BLaER1 (cell line): ENCODE measurements around the gene KRTAP6-2.
A peak's percentile ranks its signal among the peaks of the same experiment; 100 is the strongest.

ENCODE experiments used
- H3K27ac ChIP-seq: shearing (Covaris generic); formaldehyde crosslinking; 2 replicates; pipeline ENCODE4 v1.8.1; 2022
- H3K27me3 ChIP-seq: shearing (Covaris generic); formaldehyde crosslinking; 2 replicates; pipeline ENCODE4 v1.8.1; 2022
- H3K36me3 ChIP-seq: shearing (Covaris generic); formaldehyde crosslinking; 2 replicates; pipeline ENCODE4 v1.8.1; 2022
- H3K4me1 ChIP-seq: shearing (Covaris generic); formaldehyde crosslinking; 2 replicates; pipeline ENCODE4 v1.8.1; 2022
- H3K4me2 ChIP-seq: shearing (Covaris generic); formaldehyde crosslinking; 2 replicates; pipeline ENCODE4 v1.8.1; 2022
- H3K4me3 ChIP-seq: shearing (Covaris generic); formaldehyde crosslinking; 2 replicates; pipeline ENCODE4 v1.8.1; 2022
- H3K9ac ChIP-seq: shearing (Covaris generic); formaldehyde crosslinking; 2 replicates; pipeline ENCODE4 v1.8.1; 2022
- H3K9me3 ChIP-seq: shearing (Covaris generic); formaldehyde crosslinking; 2 replicates; pipeline ENCODE4 v1.8.1; 2022
- H4K20me1 ChIP-seq: shearing (Covaris generic); formaldehyde crosslinking; 2 replicates; pipeline ENCODE4 v1.8.1; 2022
- Cebpa-rat ChIP-seq: shearing (Covaris generic); IDR thresholded peaks from 2 replicates; pipeline ENCODE4 v1.8.1; 2022

Gene KRTAP6-2, protein sequence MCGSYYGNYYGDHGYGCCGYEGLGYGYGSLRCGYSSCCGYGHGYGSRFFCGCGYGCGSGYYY

DNA sequence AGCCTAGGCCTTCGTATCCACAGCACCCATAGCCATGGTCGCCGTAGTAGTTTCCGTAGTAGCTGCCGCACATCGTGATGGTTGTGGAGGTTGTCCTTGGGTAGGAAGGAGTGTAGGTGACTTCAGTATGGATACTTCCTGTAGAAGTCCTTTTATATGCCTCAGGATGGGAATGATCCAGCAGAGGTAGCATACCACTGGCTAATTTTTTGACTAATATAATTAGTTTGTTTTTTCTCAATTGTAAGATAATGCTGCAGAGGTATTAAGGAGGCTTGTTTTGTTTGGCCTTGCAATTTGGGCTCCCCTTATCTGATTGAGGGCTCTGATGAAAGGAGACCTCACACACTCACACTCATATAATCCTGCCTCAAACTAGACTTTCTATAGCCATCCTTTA is at the start of gene KRTAP6-2:
KRTAP6-2 (minus strand) TSS at position 101 of the 400 bp plus-strand sequence; CDS start at position 73, 28 bp downstream.
- no peak for TF ChIP-seq Cebpa-rat
- Histone ChIP-seq H4K20me1 (no peaks in the 10 kb centered on the region), H3K27me3 (no peaks in the 10 kb centered on the region), H3K4me1 (no peaks in the 10 kb centered on the region), H3K9me3 (no peaks in the 10 kb centered on the region), H3K4me2 (no peak within 1 kb of the TSS), H3K4me3 (no peak within 1 kb of the TSS), H3K9ac (no peak within 1 kb of the TSS), H3K27ac (no peak within 1 kb of the TSS), H3K36me3 (no peaks in the 10 kb centered on the region)

DNA sequence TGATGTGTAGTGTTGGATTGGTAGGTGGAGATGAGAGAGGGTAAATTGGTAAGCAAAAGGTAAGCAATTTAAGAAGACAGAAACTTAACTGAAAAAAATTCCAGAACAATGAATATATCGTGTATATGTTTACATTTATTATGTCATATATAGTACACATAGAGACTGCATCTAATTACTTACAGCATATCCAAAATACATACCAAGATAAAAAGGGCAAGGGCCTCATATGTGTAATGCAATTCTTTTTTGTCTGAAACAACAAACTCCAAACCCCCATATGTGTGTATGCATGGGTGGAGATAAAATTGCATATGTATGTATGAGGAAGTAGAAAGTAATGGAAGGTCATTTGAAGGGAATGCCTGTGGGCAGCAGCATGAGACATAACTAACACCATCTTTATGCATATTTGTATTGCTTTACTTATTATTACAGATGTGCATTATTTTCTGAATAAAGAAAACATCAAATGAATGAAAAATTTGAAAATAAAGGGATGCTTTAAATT is 48.3 kb upstream of the KRTAP6-2 start:
- Histone ChIP-seq H3K9me3 (no peaks in the 10 kb centered on the region), H3K4me3 (no peak overlapping the region), H3K36me3 (no peaks in the 10 kb centered on the region), H3K4me1 (no peaks in the 10 kb centered on the region), H3K27me3 (no peaks in the 10 kb centered on the region), H4K20me1 (no peaks in the 10 kb centered on the region), H3K27ac (no peak overlapping the region), H3K9ac (no peak overlapping the region), H3K4me2 (no peak overlapping the region)
- TF ChIP-seq Cebpa-rat: no peak

DNA sequence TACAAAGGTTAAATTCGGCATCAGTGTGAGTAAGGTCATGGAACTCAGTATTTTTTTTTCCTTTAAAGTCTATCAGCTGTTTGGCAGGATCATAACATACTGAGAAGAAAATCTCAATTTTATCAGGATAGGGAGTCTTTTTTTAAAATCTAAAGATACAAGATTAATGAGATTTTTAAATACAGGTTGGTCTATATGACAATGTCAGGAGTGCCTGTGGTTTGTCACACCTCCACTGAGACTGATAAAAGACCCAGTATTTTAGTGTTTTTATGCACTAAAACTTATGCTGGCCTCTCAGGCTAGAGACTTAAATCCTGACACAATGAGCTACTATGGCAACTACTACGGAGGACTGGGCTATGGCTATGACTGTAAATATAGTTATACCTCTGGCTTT is 43.9 kb upstream of the KRTAP6-2 start, which contains the start of gene KRTAP20-3:
KRTAP20-3 (plus strand) TSS at position 301 of the 400 bp plus-strand sequence.
- Histone ChIP-seq H3K27me3 (no peaks in the 10 kb centered on the region), H3K4me2 (no peak within 1 kb of the TSS), H3K9ac (no peak within 1 kb of the TSS), H3K4me1 (no peaks in the 10 kb centered on the region), H3K9me3 (no peaks in the 10 kb centered on the region), H3K36me3 (no peaks in the 10 kb centered on the region), H4K20me1 (no peaks in the 10 kb centered on the region), H3K27ac (no peak within 1 kb of the TSS), H3K4me3 (no peak within 1 kb of the TSS)
- no peak for TF ChIP-seq Cebpa-rat

DNA sequence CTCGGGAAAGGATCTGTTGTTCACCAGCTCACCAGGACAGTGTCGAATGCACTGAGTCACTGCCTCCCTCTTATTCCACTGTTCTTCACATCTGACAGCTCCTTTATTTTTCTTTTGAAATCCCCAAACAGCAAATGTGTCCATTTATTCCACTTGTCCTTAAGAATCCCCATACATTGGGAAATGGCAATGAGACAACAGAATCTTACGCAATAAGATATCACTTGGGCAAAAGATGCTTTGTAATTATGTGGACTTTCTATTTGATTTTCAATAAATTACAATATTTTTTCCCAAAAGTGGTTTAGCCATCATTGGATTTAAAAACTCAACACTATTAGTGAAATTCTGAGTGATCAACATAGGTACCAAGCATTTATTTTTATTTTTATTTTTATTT is 40.0 kb upstream of the KRTAP6-2 start:
- no peaks in the 10 kb centered on the region for H4K20me1 ChIP-seq

DNA sequence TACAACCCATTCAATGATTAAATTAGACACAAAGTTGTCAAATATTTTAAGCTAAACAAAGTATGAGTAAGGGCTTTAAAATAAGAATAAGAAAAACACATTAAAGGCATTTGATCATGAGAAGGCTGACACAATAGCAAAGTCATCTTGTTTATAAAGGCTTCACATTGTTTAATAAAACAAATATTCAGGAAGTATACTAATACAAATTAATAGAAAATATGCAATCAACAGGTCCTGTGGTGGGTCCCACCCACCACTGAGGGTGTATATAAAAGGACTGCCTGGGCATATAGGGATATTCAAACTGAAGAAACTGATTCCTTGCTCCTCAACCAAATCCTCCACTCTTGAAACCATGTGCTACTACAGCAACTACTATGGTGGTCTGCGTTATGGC is 36.2 kb upstream of the KRTAP6-2 start, which contains the start of gene KRTAP20-2:
KRTAP20-2 (plus strand) TSS at position 301 of the 400 bp plus-strand sequence; CDS start at position 359, 58 bp downstream.
- Histone ChIP-seq H4K20me1 (no peaks in the 10 kb centered on the region), H3K27me3 (no peaks in the 10 kb centered on the region), H3K9me3 (no peaks in the 10 kb centered on the region), H3K9ac (no peak within 1 kb of the TSS), H3K27ac (no peak within 1 kb of the TSS), H3K4me3 (no peak within 1 kb of the TSS), H3K4me1 (no peaks in the 10 kb centered on the region), H3K4me2 (no peak within 1 kb of the TSS), H3K36me3 (no peaks in the 10 kb centered on the region)
- TF ChIP-seq Cebpa-rat: no peak

More for the DNA sequence above, 40.0 kb upstream of the KRTAP6-2 start:
- Histone ChIP-seq H3K4me1 (no peaks in the 10 kb centered on the region), H3K4me2 (no peak overlapping the region), H3K4me3 (no peak overlapping the region), H3K9me3 (no peaks in the 10 kb centered on the region), H3K27me3 (no peaks in the 10 kb centered on the region), H3K36me3 (no peaks in the 10 kb centered on the region), H3K9ac (no peak overlapping the region), H3K27ac (no peak overlapping the region)
- TF ChIP-seq Cebpa-rat: peak; percentile 48; the same call in 1 of the 2 replicates

DNA sequence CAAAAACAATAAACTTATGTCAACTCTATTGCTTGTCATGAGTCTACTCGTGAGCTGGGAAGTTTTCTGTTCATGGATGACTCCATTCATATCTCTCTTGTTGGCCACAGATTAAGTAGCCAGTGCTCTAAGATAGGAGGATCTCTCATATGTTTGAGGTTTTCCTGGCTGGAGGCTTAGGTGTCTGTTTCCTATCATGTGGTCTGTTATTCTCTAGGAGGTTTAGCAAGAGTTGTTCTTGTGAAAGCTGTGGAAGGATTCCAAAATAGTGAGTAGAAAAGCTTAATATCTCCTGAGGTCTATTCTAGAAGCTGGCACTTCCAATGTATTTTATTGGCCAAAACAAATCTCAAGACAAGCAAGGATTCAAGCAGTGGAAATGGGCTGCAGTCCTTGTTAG is 30.5 kb upstream of the KRTAP6-2 start:
- no peak for TF ChIP-seq Cebpa-rat
- no peaks in the 10 kb centered on the region for H3K4me1 ChIP-seq
- H3K27ac ChIP-seq: no peak overlapping the region
- no peak overlapping the region for H3K4me3 ChIP-seq
- no peaks in the 10 kb centered on the region for H3K36me3 ChIP-seq
- no peak overlapping the region for H3K4me2 ChIP-seq
- H4K20me1 ChIP-seq: no peaks in the 10 kb centered on the region
- H3K9me3 ChIP-seq: peaks cover 14% of the 10 kb centered on the region
- no peaks in the 10 kb centered on the region for H3K27me3 ChIP-seq
- H3K9ac ChIP-seq: no peak overlapping the region

DNA sequence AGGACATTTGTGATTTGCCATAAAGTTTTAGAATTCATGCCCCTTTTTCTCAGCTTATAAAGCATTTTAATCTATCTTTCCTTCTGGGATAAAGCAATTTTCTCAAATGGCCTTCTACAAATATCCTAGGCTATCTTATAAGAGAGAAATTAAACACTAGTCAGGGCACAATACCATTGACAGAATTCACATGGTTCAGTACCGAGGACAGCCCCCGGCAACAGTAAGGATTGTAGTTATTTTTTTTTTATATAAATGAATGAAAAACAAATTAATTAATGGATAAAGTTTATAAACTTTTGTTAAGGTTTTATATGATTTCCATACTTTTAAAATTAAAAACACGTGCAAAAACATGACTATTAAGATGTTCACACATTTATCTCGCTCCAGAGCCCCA is 29.4 kb upstream of the KRTAP6-2 start:
- TF ChIP-seq Cebpa-rat: no peak
- peaks cover 14% of the 10 kb centered on the region for H3K9me3 ChIP-seq
- no peaks in the 10 kb centered on the region for H4K20me1 ChIP-seq
- no peak overlapping the region for H3K4me2 ChIP-seq
- no peak overlapping the region for H3K4me3 ChIP-seq
- no peak overlapping the region for H3K27ac ChIP-seq
- H3K27me3 ChIP-seq: no peaks in the 10 kb centered on the region
- H3K9ac ChIP-seq: no peak overlapping the region
- no peaks in the 10 kb centered on the region for H3K4me1 ChIP-seq
- no peaks in the 10 kb centered on the region for H3K36me3 ChIP-seq

DNA sequence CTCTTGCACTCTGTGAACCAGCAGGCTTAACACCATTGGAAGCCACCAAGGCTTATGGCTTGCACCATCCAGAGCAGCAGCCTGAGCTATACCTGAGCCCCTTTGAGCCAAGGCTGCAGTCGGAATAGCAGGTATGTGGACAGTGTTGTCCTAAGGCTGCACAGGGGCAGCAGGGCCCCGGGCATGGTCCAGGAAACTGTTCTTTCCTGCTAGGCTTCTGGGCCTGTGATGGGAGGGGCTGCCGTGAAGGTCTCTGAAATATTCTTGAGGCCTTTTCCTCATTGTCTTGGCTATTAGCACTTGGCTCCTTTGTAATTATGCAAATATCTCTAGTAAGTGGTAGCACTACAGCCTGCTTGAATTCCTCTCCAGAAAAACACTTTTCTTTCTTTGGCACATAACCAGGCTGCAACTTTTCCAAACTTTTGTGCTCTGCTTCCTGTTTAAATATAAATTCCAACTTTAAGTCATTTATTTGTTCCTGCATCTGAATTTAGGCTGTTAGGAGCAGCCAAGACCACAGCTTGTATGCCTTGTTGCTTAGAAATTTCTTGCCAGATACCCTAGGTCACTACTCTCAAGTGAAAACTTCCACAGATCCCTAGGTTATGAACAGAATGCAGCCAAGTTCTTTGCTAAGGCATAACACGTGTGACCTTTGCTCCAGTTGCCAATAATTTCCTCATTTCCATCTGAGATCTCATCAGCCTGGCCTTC is 26.9 kb upstream of the KRTAP6-2 start:
- H3K4me1 ChIP-seq: no peaks in the 10 kb centered on the region

DNA sequence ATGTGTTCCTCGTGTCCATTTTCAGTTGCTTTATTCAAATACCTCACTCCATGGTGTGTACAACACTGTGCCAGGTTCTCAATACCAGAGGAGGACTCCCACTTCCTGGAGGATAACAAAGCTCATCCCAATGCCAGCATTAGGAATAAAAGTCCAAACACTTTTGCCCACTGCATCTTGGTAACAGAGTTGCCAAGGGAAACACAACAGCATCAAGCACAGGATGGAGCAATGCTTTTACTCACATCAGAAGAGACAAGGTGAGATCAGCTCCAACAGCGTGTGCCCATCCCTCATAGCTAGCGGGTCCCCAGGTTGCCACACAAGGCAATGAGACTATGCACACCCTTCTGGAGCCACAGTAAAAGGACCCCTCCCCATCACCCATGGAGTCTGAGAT is 24.7 kb upstream of the KRTAP6-2 start:
- Histone ChIP-seq H3K9ac (no peak overlapping the region), H3K9me3 (peaks cover 14% of the 10 kb centered on the region), H3K36me3 (no peaks in the 10 kb centered on the region), H3K27me3 (no peaks in the 10 kb centered on the region), H3K27ac (no peak overlapping the region), H4K20me1 (no peaks in the 10 kb centered on the region), H3K4me1 (no peaks in the 10 kb centered on the region), H3K4me3 (no peak overlapping the region), H3K4me2 (no peak overlapping the region)
- TF ChIP-seq Cebpa-rat: no peak

More for the DNA sequence above, 26.9 kb upstream of the KRTAP6-2 start:
- Histone ChIP-seq H3K4me2 (no peak overlapping the region), H3K9me3 (peaks cover 14% of the 10 kb centered on the region), H4K20me1 (no peaks in the 10 kb centered on the region), H3K27ac (no peak overlapping the region), H3K36me3 (no peaks in the 10 kb centered on the region), H3K4me3 (no peak overlapping the region), H3K9ac (no peak overlapping the region), H3K27me3 (no peaks in the 10 kb centered on the region)
- TF ChIP-seq Cebpa-rat: no peak

DNA sequence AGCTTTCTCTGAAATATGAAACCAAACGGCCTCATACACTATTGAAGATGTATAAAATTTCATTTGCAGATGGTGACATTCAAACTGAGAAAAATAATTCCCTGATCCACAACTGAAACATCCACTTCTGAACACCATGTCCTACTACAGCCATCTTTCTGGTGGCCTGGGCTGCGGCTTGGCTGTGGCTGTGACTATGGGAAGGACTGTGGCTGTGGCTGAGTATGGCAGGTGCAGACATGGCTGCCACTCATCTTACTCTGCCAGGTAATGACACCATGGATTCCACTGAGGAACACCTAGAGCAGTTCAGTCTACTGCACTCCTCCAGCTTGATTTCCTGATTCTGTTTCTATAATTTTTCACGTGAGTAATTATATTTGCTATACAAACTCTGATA is 21.8 kb upstream of the KRTAP6-2 start, which contains the start of gene KRTAP20-4:
KRTAP20-4 (plus strand) TSS at position 106 of the 400 bp plus-strand sequence.
- H3K36me3 ChIP-seq: no peaks in the 10 kb centered on the region
- no peak within 1 kb of the TSS for H3K27ac ChIP-seq
- no peak within 1 kb of the TSS for H3K4me3 ChIP-seq
- peaks cover 11% of the 10 kb centered on the region for H3K9me3 ChIP-seq
- no peaks in the 10 kb centered on the region for H4K20me1 ChIP-seq
- no peak within 1 kb of the TSS for H3K4me2 ChIP-seq
- no peaks in the 10 kb centered on the region for H3K27me3 ChIP-seq
- no peak for TF ChIP-seq Cebpa-rat
- H3K4me1 ChIP-seq: no peaks in the 10 kb centered on the region
- no peak within 1 kb of the TSS for H3K9ac ChIP-seq
